ENCODE measurements around the gene ANKRD13B.

GRCh38 chr17:29645515-29646051, 52.7 kb downstream of the ANKRD13B start:
- TF ChIP-seq, protein P1, sequence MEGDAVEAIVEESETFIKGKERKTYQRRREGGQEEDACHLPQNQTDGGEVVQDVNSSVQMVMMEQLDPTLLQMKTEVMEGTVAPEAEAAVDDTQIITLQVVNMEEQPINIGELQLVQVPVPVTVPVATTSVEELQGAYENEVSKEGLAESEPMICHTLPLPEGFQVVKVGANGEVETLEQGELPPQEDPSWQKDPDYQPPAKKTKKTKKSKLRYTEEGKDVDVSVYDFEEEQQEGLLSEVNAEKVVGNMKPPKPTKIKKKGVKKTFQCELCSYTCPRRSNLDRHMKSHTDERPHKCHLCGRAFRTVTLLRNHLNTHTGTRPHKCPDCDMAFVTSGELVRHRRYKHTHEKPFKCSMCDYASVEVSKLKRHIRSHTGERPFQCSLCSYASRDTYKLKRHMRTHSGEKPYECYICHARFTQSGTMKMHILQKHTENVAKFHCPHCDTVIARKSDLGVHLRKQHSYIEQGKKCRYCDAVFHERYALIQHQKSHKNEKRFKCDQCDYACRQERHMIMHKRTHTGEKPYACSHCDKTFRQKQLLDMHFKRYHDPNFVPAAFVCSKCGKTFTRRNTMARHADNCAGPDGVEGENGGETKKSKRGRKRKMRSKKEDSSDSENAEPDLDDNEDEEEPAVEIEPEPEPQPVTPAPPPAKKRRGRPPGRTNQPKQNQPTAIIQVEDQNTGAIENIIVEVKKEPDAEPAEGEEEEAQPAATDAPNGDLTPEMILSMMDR (IDR thresholded peaks at IDR 0.05): no peak
- TF ChIP-seq POLR2A (IDR thresholded peaks at IDR 0.05): no peak
